DOHH2 (cell line): ENCODE results near the gene REEP6.

Experiments used
- EZH2phosphoT487 ChIP-seq: fragments of 200-600 bp; sonication (generic); IDR thresholded peaks from 2 replicates; pipeline ENCODE4 v1.6.1; 2017; ENCODE audit warnings: borderline replicate concordance, mild to moderate bottlenecking, antibody characterized with exemption, low read length, moderate library complexity, mixed read lengths
- TF ChIP-seq, protein P1 (sequence below): fragments of 200-600 bp; sonication (generic); IDR thresholded peaks from one replicate; pipeline ENCODE4 v1.5.1; 2014; ENCODE audit warnings: antibody characterized with exemption, mild to moderate bottlenecking, low read depth, low read length; ENCODE audit not compliant: poor library complexity, severe bottlenecking

- TF ChIP-seq, protein P1, sequence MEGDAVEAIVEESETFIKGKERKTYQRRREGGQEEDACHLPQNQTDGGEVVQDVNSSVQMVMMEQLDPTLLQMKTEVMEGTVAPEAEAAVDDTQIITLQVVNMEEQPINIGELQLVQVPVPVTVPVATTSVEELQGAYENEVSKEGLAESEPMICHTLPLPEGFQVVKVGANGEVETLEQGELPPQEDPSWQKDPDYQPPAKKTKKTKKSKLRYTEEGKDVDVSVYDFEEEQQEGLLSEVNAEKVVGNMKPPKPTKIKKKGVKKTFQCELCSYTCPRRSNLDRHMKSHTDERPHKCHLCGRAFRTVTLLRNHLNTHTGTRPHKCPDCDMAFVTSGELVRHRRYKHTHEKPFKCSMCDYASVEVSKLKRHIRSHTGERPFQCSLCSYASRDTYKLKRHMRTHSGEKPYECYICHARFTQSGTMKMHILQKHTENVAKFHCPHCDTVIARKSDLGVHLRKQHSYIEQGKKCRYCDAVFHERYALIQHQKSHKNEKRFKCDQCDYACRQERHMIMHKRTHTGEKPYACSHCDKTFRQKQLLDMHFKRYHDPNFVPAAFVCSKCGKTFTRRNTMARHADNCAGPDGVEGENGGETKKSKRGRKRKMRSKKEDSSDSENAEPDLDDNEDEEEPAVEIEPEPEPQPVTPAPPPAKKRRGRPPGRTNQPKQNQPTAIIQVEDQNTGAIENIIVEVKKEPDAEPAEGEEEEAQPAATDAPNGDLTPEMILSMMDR = no peak
- TF ChIP-seq EZH2phosphoT487 = no peak
Observed at GRCh38 chr19:1510807-1511206, 19.8 kb downstream of the REEP6 start.
